ENCODE data around the gene DDX25.
"Not testable (repeated sequence)": the region's sequence is repeated elsewhere in the genome, so short reads cannot be mapped to it uniquely, and the experiment has no call there.

Gene DDX25

GRCh38 chr11:125903711-125904659, at the start of gene DDX25:
Gene DDX25, plus strand, starts transcription at chr11:125904508. Its CDS starts 10 bp downstream, at chr11:125904518.
- DNase-seq (ENCODE audit: low read depth), result no peak

GRCh38 chr11:125857670-125858069, 46.6 kb upstream of the DDX25 start:
- not testable (repeated sequence) for DNase-seq (ENCODE audit: low read depth)

GRCh38 chr11:125862786-125863185, 41.5 kb upstream of the DDX25 start:
- DNase-seq (ENCODE audit: low read depth), result not testable (repeated sequence)

DNA sequence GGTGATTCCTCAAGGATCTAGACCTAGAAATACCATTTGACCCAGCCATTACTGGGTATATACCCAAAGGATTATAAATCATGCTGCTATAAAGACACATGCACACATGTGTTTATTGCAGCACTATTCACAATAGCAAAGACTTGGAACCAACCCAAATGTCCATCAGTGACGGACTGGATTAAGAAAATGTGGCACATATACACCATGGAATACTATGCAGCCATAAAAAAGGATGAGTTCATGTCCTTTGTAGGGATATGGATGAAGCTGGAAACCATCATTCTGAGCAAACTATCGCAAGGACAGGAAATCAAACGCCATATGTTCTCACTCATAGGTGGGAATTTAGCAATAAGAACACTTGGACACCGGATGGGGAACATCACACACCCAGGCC, 39.0 kb upstream of the DDX25 start:
- not testable (repeated sequence) for DNase-seq (ENCODE audit: low read depth)

DNA sequence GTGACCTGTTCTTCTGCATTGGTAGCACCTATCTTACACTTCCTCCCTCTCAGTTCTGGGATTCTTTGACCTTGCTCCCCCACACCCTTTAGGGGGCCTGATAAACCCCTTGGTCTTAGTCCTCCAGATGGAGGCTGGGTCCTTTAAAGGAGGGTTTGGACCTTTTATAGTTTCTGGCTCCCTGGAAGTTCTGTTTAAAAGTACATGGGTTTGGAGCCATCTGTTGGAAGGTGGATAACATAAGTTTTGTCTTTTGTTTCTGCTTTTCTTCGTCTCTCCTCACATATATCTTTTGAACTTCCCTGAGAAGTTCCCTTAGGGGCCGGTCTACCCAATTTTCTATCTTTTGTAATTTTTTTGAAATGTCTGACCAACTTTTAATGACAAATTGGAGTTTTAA, 34.8 kb upstream of the DDX25 start:
- no peak for DNase-seq (ENCODE audit: low read depth)

GRCh38 chr11:125871391-125872137, 32.7 kb upstream of the DDX25 start:
- no peak for DNase-seq (ENCODE audit: low read depth)

DNA sequence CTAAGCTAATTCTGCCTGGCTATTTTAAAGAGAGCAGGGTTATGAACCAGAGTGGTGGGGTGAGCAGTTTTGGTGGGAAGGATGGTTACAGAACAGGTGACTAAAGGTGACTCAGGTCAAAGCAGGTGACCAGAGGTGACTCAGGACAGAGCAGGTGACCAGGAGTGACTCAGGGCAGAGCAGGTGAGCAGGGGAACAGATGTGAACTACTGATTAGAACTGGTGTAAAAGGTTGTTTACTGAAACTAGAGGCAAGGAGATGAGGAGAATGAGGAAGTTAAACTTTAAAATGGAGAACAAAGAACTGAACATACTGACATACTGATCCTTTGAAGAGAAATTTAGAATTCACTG, 32.2 kb upstream of the DDX25 start:
- no peak for DNase-seq (ENCODE audit: low read depth)

DNA sequence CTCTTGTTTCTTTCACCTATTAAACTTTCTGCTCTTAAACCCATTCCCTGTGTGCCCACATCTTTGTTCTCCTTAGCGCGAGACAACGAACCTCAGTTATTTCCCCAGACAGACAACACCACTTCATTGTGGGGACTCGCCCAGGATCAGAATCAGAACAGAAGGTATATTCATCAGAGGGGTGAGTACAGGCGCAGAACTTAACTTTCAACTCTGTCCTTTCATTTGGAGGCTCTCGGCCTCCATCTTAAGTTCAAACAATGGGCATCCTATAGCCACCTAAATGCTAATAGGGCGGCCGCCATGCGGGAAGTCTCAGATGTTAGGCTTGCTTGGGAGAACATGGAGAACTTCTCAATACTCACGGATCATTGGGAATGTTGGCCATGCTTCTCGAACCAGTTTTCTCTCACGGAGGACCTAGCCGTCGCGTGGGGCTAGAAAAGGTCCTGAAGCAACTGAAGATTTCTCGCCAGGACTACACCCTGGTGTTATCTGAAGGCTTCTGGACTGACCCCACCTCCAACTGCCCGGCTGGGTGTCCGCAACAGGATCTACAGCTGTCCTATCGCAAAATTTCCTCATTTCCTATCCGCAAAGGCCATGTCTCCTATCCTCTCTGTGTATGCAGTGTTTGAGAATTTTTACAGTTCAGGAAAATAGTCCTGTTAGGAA, 30.3 kb upstream of the DDX25 start:
- DNase-seq (ENCODE audit: low read depth), result no peak

GRCh38 chr11:125874556-125875124, 29.7 kb upstream of the DDX25 start:
- peak; percentile 13 for DNase-seq (ENCODE audit: low read depth)

- DNase-seq (ENCODE audit: low read depth), result no peak
These were observed 23.0 kb upstream of the DDX25 start for GRCh38 chr11:125881291-125881690.

DNA sequence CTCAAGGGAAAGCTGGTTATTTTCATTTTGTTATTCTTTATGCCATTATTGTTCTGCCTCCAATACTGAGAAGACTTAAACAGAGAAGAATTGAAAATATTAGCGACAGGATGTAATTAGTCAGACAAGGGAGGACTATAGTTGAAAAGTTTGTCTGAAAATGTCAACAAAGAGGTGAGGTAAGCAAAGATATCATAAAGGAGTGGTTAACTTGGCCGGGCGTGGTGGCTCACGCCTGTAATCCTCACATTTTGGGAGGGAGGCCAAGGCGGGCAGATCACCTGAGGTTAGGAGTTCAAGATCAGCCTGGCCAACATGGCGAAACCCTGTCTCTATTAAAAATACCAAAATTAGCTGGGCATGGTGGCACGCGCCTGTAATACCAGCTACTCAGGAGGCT, 20.9 kb upstream of the DDX25 start:
- DNase-seq (ENCODE audit: low read depth), result no peak

DNA sequence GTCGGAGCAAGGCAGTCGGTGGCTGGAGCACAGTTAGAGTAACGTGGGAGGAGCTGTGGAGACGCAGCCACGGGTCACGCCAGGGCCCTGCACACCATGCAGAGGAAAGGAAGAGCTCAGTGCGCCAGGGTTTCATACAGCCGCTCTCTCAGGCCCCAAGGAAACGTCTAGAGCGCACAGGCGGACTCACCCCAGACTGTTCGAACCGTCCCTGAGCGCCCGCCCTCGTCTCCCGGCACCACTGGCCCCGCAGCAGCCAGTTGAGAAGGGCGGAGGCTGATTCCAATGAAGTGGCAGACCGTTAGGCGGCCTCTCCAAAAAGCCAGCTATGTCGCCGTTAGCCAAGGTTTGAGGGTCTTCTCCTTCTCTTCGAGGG, 17.3 kb upstream of the DDX25 start:
- no peak for DNase-seq (ENCODE audit: low read depth)

DNA sequence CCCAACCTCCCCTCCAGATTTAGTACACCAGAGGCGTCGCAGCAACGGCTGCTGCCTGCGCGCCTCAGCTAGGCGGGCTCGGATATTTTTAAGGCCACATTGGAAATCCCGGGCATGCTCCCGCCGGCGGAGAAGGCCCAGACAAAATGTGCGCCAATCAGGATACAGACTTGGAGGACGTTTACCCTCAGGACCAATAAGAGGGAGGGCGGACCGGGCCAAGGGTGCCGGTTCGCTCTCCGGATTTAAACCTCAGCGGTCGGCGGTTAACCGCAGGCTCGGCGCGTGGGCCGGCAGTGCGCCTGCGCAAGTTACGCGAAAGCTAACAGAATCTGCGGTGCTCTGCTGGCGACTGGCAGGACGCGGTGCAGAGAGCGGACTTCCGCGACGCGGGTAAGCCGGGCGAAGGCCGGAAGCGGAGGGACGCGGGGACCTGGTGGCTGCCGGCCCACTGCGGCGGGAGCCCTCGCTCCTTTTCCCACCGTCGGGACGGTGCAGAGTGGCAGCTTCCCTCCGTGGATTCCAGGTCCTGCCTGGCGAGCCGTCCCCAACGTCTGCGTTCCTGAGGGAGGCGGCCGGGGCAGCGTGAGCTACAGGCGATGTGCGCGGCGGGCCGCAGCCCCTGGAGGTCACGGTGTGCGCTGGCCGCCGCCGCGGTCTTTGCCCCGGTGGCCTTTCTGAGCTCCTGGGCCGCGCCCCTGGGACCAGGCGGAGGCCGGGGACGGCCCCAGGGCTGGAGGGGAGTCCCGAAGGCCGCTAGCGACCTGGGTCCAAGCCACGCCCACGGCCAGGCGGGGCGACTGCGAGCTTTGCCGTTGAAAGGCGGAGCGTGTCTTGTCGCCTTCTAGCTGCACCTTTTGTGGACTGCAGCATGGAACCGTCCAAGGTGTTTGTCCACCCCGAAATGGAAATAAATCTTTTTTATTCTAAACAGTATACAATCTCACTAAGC, 16.7 kb upstream of the DDX25 start, which contains the start of gene HYLS1:
Gene HYLS1, plus strand, starts transcription at position 296 of the 952 bp plus-strand sequence. CDS start 11,701 bp downstream, outside the sequence.
- DNase-seq (ENCODE audit: low read depth), result peak; percentile 91

DNA sequence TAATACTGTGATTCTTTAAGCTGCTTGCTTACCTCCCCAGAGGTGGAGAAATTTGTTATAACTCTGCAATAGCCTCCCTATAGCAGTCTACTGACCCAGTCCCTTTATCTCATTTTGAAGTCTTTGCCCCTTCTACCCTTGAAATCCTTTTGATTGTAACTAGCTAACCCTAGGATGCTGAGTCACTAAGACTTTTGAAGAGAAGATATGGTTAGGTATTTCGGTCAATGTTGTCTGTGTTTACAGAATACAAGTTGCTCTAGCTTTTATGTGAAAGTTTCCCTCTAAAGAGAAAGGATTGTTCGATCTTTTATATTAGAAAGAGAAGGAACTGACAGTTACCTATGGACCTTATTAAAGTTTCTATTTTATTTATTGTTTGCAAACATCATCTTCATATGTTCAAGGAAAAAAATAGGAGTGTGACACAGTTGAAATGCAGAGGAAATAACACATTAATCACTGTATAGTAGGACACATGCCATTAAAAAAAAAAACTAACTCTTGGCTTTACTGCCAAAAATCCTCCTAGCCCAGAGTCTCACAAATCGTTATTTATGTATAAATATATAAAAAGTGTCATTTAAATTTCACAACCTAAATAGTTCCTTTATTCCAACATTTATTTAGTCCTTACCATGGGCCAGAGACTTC, 13.7 kb upstream of the DDX25 start:
- DNase-seq (ENCODE audit: low read depth), result no peak

- no peak for DNase-seq (ENCODE audit: low read depth)
These were observed 12.2 kb upstream of the DDX25 start for GRCh38 chr11:125892071-125892470.

DNA sequence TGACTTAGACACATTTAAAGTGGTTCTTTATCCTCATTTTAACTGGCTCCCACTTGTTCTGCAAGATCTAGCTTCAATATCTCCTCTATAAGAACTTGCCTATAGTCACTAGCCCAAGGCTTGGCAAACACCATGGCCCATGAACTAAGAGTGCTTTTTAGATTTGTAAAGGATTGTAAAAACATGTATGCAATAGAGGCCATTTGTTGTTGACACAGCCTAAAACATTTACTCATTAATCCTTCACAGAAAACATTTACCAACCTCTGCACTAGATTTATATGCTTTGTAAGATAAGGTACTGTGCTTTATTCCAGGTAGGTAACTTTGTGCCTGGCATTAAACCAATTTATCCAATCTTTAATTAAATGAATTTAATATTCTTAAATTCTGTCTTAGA, 11.3 kb upstream of the DDX25 start:
- DNase-seq (ENCODE audit: low read depth), result no peak

DNA sequence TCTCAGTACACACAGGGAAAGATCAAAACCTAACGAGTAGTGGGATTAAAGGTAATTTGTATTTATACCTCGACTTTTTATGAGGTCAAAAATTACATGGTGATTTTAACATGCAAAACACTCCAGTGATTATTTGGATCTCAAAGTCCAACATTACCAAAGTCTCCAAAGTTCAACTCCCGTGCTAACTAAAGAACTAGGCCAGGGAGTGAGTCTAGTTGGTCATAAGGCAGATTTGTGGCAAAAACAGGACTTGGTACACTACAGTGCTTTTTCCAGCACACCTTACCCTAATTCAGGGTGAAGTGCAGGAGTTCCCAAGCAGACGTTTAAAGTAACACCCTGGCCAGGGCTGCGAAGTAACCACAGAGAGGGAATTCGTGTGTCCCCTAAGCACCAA, 2.4 kb upstream of the DDX25 start:
- DNase-seq (ENCODE audit: low read depth), result no peak

GRCh38 chr11:125902277-125902926, 1.9 kb upstream of the DDX25 start:
- no peak for DNase-seq (ENCODE audit: low read depth)

GRCh38 chr11:125902927-125903710, 1.2 kb upstream of the DDX25 start, which contains the start of gene PUS3:
Gene PUS3, minus strand, starts transcription at chr11:125903206. Its CDS starts 6,922 bp downstream, at chr11:125896284.
- DNase-seq (ENCODE audit: low read depth), result peak; percentile 76

Measured in stimulated activated CD8-positive, alpha-beta memory T cell treated with anti-CD3 and anti-CD28 coated beads, Interleukin-12 subunit alpha, Interleukin-12 subunit beta, amount 100 ng/mL, for 1 hour (primary cell).